HG02610 (cell line): ENCODE measurements around the gene C5orf34.
"Not testable (repeated sequence)": the region's sequence is repeated elsewhere in the genome, so short reads cannot be mapped to it uniquely, and the experiment has no call there.

Experiments used
- ATAC-seq: cut with Tn5 transposase; IDR thresholded peaks from one replicate; pipeline ENCODE4 v1.9.1; 2021; ENCODE audit warnings: mild to moderate bottlenecking, moderate library complexity; ENCODE audit not compliant: unreplicated experiment

The C5orf34 gene

GRCh38 chr5:43514816-43515677, at the start of gene C5orf34:
Gene C5orf34 (minus strand): TSS chr5:43515148. CDS start chr5:43509339, 5,809 bp downstream.
- peak; percentile 99 for ATAC-seq

GRCh38 chr5:43564289-43564850, 49.4 kb upstream of the C5orf34 start:
- ATAC-seq, result no peak

- ATAC-seq, result no peak
Measured at GRCh38 chr5:43563321-43563720, 48.4 kb upstream of the C5orf34 start.

- ATAC-seq, result no peak
Measured at GRCh38 chr5:43561356-43561755, 46.4 kb upstream of the C5orf34 start.

- ATAC-seq, result no peak
Measured at GRCh38 chr5:43560128-43560527, 45.2 kb upstream of the C5orf34 start.

GRCh38 chr5:43556857-43557542, 42.1 kb upstream of the C5orf34 start, which contains the start of gene PAIP1:
Gene PAIP1 (minus strand): TSS chr5:43557077. CDS start chr5:43556846, 231 bp downstream.
- peak; percentile 68 for ATAC-seq

- ATAC-seq, result peak; percentile 91
Measured at GRCh38 chr5:43556607-43556856, 41.6 kb upstream of the C5orf34 start.

- no peak for ATAC-seq
Measured at GRCh38 chr5:43555895-43556606, 41.1 kb upstream of the C5orf34 start.

GRCh38 chr5:43554497-43554896, 39.5 kb upstream of the C5orf34 start:
- no peak for ATAC-seq

GRCh38 chr5:43553381-43553780, 38.4 kb upstream of the C5orf34 start:
- ATAC-seq, result no peak

- ATAC-seq, result no peak
Measured at GRCh38 chr5:43551731-43552130, 36.8 kb upstream of the C5orf34 start.

GRCh38 chr5:43549272-43549671, 34.3 kb upstream of the C5orf34 start:
- ATAC-seq, result not testable (repeated sequence)

- ATAC-seq, result no peak
Measured at GRCh38 chr5:43548358-43548757, 33.4 kb upstream of the C5orf34 start.

- no peak for ATAC-seq
Measured at GRCh38 chr5:43547532-43547931, 32.6 kb upstream of the C5orf34 start.

- no peak for ATAC-seq
Measured at GRCh38 chr5:43543434-43543833, 28.5 kb upstream of the C5orf34 start.

- no peak for ATAC-seq
Measured at GRCh38 chr5:43540746-43541145, 25.8 kb upstream of the C5orf34 start.

- no peak for ATAC-seq
Measured at GRCh38 chr5:43536972-43537371, 22.0 kb upstream of the C5orf34 start.

GRCh38 chr5:43533646-43534045, 18.7 kb upstream of the C5orf34 start:
- no peak for ATAC-seq

- no peak for ATAC-seq
Measured at GRCh38 chr5:43530648-43531047, 15.7 kb upstream of the C5orf34 start.

- no peak for ATAC-seq
Measured at GRCh38 chr5:43523662-43524072, 8.7 kb upstream of the C5orf34 start.

GRCh38 chr5:43520615-43521014, 5.7 kb upstream of the C5orf34 start:
- no peak for ATAC-seq
